ENCODE data around the gene TUBAL3.
"Not testable (repeated sequence)": the region's sequence is repeated elsewhere in the genome, so short reads cannot be mapped to it uniquely, and the experiment has no call there.

Gene TUBAL3

GRCh38 chr10:5419466-5420094, 15.0 kb upstream of the TUBAL3 start:
- no peak for DNase-seq

- no peak for DNase-seq
Observed at GRCh38 chr10:5418584-5418983, 14.0 kb upstream of the TUBAL3 start.

DNA sequence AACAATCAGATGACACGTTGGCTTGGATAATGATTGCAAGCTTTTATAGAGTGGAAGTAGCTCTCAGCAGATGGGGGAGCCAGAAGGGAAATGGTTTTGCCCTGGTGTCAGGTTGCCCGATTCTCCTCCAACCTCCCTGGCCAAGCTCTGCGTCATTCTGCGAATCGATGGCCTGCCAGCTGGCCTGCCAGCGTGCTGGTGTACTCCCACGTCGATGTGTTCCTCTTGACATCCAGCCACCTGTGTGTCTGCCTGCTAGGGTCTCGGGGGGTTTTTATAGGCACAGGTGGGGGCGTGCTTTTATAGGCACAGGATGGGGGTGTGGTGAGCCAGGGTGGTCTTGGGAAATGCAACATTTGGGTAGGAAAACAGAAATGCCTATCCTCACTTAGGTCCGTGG, 12.4 kb upstream of the TUBAL3 start:
- DNase-seq = no peak

DNA sequence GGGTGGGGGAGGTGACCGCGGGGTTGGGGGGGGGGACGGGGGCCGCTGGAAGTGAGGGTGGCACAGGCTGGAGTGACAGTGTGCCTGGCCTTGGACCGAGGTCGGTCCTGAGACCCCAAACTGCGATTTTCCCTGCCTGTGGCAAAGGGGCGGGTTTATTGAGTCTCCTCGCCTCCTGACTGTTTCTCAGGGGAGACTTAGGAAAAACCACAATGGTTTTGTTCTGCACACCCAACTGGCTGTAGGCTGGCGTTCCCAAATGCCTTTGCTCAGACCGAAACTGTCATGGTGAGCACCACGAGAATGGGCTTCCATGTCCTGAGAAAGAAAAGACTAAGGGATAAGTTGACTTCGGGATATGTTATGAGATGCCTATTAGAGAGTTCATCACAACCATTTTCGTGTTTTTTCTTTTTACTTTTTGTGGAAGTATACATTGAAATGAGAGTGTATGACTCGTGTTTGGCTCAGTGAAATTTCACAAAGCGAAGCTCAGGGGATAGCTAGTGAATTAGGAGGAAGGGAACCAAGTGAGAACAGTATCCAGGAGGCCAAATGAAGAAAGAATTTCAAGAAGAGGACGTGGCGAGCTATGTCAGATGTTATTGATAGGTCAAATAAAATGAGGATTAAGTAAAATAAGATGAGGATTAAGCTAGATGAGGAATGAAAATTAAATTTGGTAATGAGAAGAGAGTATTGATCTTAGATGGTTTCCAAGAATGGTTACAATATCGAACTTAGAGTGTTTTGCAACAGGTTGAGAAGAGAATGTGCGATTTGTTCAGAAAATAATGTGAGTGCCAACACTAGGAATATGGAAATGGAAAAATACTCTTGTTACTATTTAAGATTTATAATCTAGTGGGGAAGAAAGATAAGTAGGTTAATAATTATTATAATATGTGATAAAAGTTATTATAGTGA, 8.6 kb upstream of the TUBAL3 start:
- DNase-seq = peak; percentile 11 to 19

GRCh38 chr10:5412277-5412941, 7.8 kb upstream of the TUBAL3 start, which contains the start of gene NET1:
Gene NET1 (plus strand): TSS chr10:5412557. CDS start chr10:5412693, 136 bp downstream.
- DNase-seq = peak; percentile 65 to 86

DNA sequence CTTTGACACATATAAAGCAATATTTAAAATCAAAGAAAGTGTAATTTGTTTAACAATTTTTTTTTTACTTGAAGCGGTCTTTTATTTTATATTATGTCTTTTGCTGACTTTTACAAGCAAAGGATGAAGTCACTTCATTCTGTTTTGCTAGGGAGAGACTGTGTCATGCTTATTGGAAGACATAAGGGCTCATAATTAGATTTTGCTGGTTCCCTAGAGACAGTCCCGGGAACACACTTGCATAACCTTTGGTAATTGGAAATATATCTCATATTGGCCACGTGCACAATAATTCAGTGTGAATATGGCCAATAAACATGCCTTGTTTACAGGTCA, 7.3 kb upstream of the TUBAL3 start:
- no peak for DNase-seq

DNA sequence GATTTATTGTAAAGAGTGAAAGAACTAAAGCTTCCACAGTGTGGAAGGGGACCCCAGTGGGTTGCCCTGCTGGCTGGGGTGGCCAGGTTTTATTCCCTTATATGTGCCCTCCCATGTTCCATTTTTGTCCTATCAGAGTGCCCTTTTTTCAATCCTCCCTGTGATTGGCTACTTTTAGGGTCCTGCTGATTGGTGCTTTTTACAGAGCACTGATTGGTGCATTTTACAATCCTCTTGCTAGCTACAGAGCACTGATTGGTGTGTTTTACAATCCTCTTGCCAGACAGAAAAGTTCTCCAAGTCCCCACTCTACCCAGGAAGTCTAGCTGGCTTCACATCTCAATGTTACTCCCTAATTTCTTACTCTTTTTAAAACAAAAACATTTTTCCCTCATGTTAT, 6.2 kb upstream of the TUBAL3 start:
- not testable (repeated sequence) for DNase-seq

GRCh38 chr10:5406918-5407317, 2.3 kb upstream of the TUBAL3 start:
- no peak for DNase-seq

- no peak for DNase-seq
Observed at GRCh38 chr10:5402798-5403197, 1.8 kb downstream of the TUBAL3 start.

- no peak for DNase-seq
Observed at GRCh38 chr10:5400468-5401240, 4.0 kb downstream of the TUBAL3 start.

DNA sequence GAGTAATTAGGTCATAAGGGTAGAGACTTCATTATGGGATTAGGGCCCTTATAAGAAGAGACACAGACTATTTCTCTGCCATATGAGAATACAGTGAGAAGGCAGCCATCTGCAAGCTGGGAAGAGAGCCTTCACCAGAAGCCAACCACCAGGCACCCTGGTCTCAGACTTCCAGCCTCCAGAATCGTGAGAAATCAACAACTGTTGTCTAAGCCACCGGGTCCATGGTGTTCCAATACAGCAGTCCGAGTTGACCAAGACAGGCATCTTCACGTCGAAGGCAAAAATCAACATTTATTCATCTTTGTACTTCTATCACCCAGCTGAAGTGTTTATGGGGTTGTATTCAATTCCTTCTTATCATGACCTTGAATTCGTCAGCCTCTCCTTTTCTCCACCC, 5.3 kb downstream of the TUBAL3 start:
- no peak for DNase-seq

GRCh38 chr10:5396556-5397300, 7.9 kb downstream of the TUBAL3 start:
- DNase-seq = no peak

DNA sequence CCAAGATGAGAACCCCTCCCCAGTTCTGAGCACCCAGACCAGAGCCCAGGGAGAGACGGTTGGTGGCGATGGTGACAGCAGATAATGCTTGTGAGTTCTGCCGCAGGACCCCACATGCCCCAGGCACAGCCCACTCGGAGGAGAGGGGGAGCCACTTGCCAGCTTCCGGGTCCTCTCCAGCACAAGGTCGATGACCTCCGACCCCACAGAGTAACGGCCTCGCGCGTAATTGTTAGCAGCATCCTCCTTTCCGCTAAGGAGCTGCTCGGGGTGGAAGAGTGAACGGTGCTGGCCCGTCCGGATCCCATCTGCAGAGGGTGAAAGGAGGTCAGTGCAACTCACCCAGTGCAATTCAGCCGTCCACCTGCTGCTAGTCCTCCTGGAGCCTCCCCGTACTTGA, 9.5 kb downstream of the TUBAL3 start:
- DNase-seq = no peak

DNA sequence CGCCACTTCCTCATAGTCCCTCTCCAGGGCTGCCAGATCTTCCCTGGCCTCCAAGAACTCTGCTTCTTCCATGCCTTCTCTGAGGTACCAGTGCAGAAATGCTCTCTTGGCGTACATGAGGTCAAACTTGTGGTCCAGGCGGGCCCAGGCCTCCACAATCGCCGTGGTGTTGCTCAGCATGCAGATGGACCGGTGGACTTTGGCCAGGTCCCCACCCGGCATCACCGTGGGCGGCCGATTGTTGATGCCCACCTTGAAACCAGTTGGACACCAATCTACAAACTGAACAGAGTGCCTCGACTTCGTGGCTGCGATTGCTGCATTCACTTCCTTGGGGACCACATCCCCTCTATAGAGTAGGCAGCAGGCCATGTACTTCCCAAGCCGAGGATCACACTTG, 11.1 kb downstream of the TUBAL3 start:
- DNase-seq = no peak

- DNase-seq = no peak
Observed at GRCh38 chr10:5391790-5392189, 12.8 kb downstream of the TUBAL3 start.

DNA sequence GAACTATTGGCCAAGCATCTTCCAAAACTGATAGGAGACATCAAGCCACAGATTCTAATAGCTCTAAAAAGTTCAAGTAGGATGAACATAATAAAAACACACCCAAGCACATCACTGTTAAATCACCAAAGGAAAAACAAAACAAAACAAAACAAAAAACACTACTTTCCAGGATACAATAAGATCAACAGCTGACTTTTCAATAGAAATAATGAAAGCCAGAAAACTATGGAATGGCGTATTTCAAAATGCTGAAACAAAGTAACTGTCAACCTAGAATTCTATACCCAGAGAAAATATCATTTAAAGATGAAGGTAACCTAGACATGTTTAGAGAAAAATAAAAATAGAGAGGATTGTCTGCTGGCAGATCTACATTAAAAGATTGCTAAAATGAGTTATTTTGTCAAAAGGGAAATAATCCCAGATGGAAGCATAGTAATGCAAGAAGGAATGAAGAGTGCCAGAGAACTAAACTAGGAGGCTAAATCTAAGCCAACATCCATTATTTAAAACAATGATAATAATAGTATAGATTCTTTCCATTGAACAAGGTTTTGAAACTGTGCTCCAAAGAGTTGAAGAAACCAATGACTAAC, 13.9 kb downstream of the TUBAL3 start:
- DNase-seq = no peak

- DNase-seq = no peak
Observed at GRCh38 chr10:5387169-5387568, 17.5 kb downstream of the TUBAL3 start.

- no peak for DNase-seq
Observed at GRCh38 chr10:5385224-5385623, 19.4 kb downstream of the TUBAL3 start.

DNA sequence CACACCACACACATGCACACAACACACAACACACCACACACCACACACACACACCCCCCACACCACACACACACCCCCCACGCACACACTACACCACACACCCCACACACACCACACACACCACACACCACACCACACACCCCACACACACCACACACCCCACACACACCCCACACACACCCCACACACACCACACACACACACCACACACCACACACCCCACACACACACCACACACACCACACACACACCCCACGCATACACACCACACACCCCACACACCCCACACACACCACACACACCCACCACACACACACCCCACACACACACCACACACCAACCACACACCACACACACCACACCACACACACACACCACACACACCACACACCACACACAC, 23.4 kb downstream of the TUBAL3 start:
- DNase-seq = no peak

DNA sequence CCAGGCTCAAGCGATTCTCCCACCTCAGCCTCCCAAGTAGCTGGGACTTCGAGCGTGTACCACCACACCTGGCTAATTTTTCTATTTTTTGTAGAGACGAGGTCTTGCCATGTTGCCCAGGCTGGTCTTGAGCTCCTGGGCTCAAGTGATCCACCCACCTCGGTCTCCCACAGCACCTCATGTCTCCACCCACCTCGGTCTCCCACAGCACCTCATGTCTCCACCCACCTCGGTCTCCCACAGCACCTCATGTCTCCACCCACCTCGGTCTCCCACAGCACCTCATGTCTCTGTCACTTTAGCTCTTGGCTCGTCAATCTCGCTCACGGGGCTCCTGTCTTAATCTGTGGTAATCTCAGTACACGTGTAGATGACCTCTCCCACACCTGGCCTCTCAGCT, 24.2 kb downstream of the TUBAL3 start:
- DNase-seq = not testable (repeated sequence)

DNA sequence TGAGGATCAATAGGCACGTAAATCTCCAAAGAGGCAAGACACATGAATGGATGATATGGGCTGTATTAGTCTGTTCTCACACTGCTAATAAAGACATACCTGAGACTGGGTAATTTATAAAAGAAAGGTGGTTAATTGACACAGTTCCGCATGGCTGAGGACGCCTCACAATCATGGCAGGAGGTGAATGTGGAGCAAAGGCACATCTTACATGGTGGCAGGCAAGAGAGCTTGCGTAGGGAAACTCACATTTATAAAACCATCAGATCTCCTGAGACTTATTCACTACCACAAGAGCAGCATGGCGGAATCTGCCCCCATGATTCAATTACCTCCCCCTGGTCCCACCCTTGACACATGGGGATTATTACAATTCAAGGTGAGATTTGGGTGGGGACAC, 25.4 kb downstream of the TUBAL3 start:
- not testable (repeated sequence) for DNase-seq

GRCh38 chr10:5376450-5376849, 28.2 kb downstream of the TUBAL3 start:
- no peak for DNase-seq
